Measurements from ENCODE around the gene MMRN2. TPM values are rescaled to one million over a fixed set of nuclear protein-coding genes. Genes with fewer than 3 reads are reported as not detected.
A peak's percentile ranks its signal among the peaks of the same experiment; 100 is the strongest.

The MMRN2 gene
- total and polyA plus RNA-seq, 2 experiments from 2014 or later, result 7.3 to 7.9 TPM

- H3K4me1 ChIP-seq (ENCODE audit: low read depth), result peaks cover 13% of the 10 kb centered on the region
- peaks cover 5% of the 10 kb centered on the region for H3K27me3 ChIP-seq
- H3K27ac ChIP-seq, result no peak overlapping the region
- DNase-seq (ENCODE audit: low read depth in 1 of 2, low spot score in 1 of 2), result peak in 1 of 2 donors; percentile 27
- H3K4me3 ChIP-seq, result peak overlapping the region; percentile 22
- H3K9me3 ChIP-seq (ENCODE audit: low read depth), result no peaks in the 10 kb centered on the region
- TF ChIP-seq CTCF (IDR thresholded peaks at IDR 0.05; ENCODE audit: low read depth, low read length), result no peak
- no peaks in the 10 kb centered on the region for H3K36me3 ChIP-seq
These were observed 13.0 kb upstream of the MMRN2 start for GRCh38 chr10:86970162-86970981.

GRCh38 chr10:86969421-86970041 is 12.1 kb upstream of the MMRN2 start:
- peak in 1 of 2 donors; percentile 14 for DNase-seq (ENCODE audit: low read depth in 1 of 2, low spot score in 1 of 2)
- H3K36me3 ChIP-seq, result no peaks in the 10 kb centered on the region
- no peaks in the 10 kb centered on the region for H3K9me3 ChIP-seq (ENCODE audit: low read depth)
- peaks cover 5% of the 10 kb centered on the region for H3K27me3 ChIP-seq
- TF ChIP-seq CTCF (IDR thresholded peaks at IDR 0.05; ENCODE audit: low read depth, low read length), result no peak
- no peak overlapping the region for H3K4me3 ChIP-seq
- H3K27ac ChIP-seq, result no peak overlapping the region
- peaks cover 13% of the 10 kb centered on the region for H3K4me1 ChIP-seq (ENCODE audit: low read depth)

- Histone ChIP-seq H3K9me3 (ENCODE audit: low read depth) (no peaks in the 10 kb centered on the region), H3K4me1 (ENCODE audit: low read depth) (peaks cover 18% of the 10 kb centered on the region), H3K36me3 (no peaks in the 10 kb centered on the region), H3K27ac (no peak overlapping the region), H3K4me3 (no peak overlapping the region), H3K27me3 (peaks cover 5% of the 10 kb centered on the region)
- DNase-seq (ENCODE audit: low read depth in 1 of 2, low spot score in 1 of 2), result no peak
- no peak for TF ChIP-seq CTCF (IDR thresholded peaks at IDR 0.05; ENCODE audit: low read depth, low read length)
These were observed 11.6 kb upstream of the MMRN2 start for GRCh38 chr10:86968994-86969355.

GRCh38 chr10:86968271-86968993 is 11.0 kb upstream of the MMRN2 start, which contains the start of gene ADIRF:
Gene ADIRF (plus strand): TSS chr10:86968482. CDS start chr10:86968545, 63 bp downstream.
- Histone ChIP-seq H3K9me3 (ENCODE audit: low read depth) (no peaks in the 10 kb centered on the region), H3K27me3 (peaks cover 5% of the 10 kb centered on the region), H3K36me3 (no peaks in the 10 kb centered on the region), H3K4me1 (ENCODE audit: low read depth) (peaks cover 18% of the 10 kb centered on the region), H3K4me3 (no peak within 1 kb of the TSS), H3K27ac (no peak within 1 kb of the TSS)
- TF ChIP-seq CTCF (IDR thresholded peaks at IDR 0.05; ENCODE audit: low read depth, low read length), result no peak
- no peak for DNase-seq (ENCODE audit: low read depth in 1 of 2, low spot score in 1 of 2)

GRCh38 chr10:86967481-86967941 is 10.1 kb upstream of the MMRN2 start:
- TF ChIP-seq CTCF (IDR thresholded peaks at IDR 0.05; ENCODE audit: low read depth, low read length), result no peak
- no peaks in the 10 kb centered on the region for H3K9me3 ChIP-seq (ENCODE audit: low read depth)
- no peak overlapping the region for H3K27ac ChIP-seq
- peaks cover 5% of the 10 kb centered on the region for H3K27me3 ChIP-seq
- H3K4me3 ChIP-seq, result no peak overlapping the region
- H3K4me1 ChIP-seq (ENCODE audit: low read depth), result peaks cover 18% of the 10 kb centered on the region
- no peak for DNase-seq (ENCODE audit: low read depth in 1 of 2, low spot score in 1 of 2)
- H3K36me3 ChIP-seq, result no peaks in the 10 kb centered on the region

Measured in cardiac muscle cell (in vitro differentiated cells and primary cell).